Lower lobe of right lung (tissue), 2 donors: ENCODE measurements around the gene DCAF10. TPM values are rescaled to one million over a fixed set of nuclear protein-coding genes. Genes with fewer than 3 reads are reported as not detected.

Experiments used
- ATAC-seq, 2 donors: fragments of 200-7000 bp; cut with Tn5 transposase; one replicate each; pipeline ENCODE4 v1.9.1; 2020 to 2022; ENCODE audit warnings: mild to moderate bottlenecking in 2 of 2, moderate library complexity in 2 of 2
- DNase-seq: peaks from one replicate; pipeline ENCODE4 v3.0.0-alpha.2; 2020
- H3K27ac ChIP-seq: fragments of 200-600 bp; one replicate; pipeline ENCODE4 v1.8.0; 2022
- H3K27me3 ChIP-seq: fragments of 200-600 bp; one replicate; pipeline ENCODE4 v1.8.0; 2022; ENCODE audit warnings: low read depth
- H3K36me3 ChIP-seq: fragments of 200-600 bp; one replicate; pipeline ENCODE4 v1.8.0; 2022; ENCODE audit warnings: mild to moderate bottlenecking
- H3K4me1 ChIP-seq: fragments of 200-600 bp; one replicate; pipeline ENCODE4 v1.8.0; 2022
- H3K4me3 ChIP-seq: fragments of 200-600 bp; one replicate; pipeline ENCODE4 v1.8.0; 2022; ENCODE audit warnings: mild to moderate bottlenecking
- H3K9me3 ChIP-seq: fragments of 200-600 bp; one replicate; pipeline ENCODE4 v1.8.0; 2022
- CTCF ChIP-seq: fragments of 200-600 bp; IDR thresholded peaks from one replicate; pipeline ENCODE4 v1.8.0; 2022; ENCODE audit warnings: antibody characterized with exemption, mild to moderate bottlenecking
- intact Hi-C: fragments of 100-400 bp; cut with DNase I; formaldehyde crosslinking; loops from one replicate; pipeline ENCODE4 v1.11.0; 2022
- total RNA-seq: library from RNA; stranded (reverse); fragmentation: NEBNext Ultra II Directional; extraction: Animal tissue kit (Norgen Biotek cat#: 25700); gene quantifications from one replicate; pipeline ENCODE4 v1.2.1, GENCODE V29; 2021
- donor health status: DM: no; HTN: yes; CAD: no; lungs with severe emphysema.

The DCAF10 gene
- total RNA-seq, 1 donor from 2014 or later, result 24.1 TPM

GRCh38 chr9:37839496-37840461 lies 39.2 kb downstream of the DCAF10 start:
- Histone ChIP-seq H3K27me3 (no peaks in the 10 kb centered on the region), H3K4me1 (no peaks in the 10 kb centered on the region), H3K4me3 (no peak overlapping the region), H3K27ac (no peak overlapping the region), H3K36me3 (peaks cover 17% of the 10 kb centered on the region), H3K9me3 (no peaks in the 10 kb centered on the region)
- DNase-seq (no peak), ATAC-seq (no peak)
- intact Hi-C loops, result no loop called here
- no peak for TF ChIP-seq CTCF

GRCh38 chr9:37840560-37841194 lies 40.1 kb downstream of the DCAF10 start:
- TF ChIP-seq CTCF, result no peak
- no peak for ATAC-seq
- no peak for DNase-seq
- H3K4me3 ChIP-seq, result no peak overlapping the region
- no peaks in the 10 kb centered on the region for H3K9me3 ChIP-seq
- H3K4me1 ChIP-seq, result no peaks in the 10 kb centered on the region
- peaks cover 17% of the 10 kb centered on the region for H3K36me3 ChIP-seq
- no peaks in the 10 kb centered on the region for H3K27me3 ChIP-seq
- intact Hi-C loops, result no loop called here
- no peak overlapping the region for H3K27ac ChIP-seq

- TF ChIP-seq CTCF, result no peak
- Histone ChIP-seq H3K36me3 (peaks cover 24% of the 10 kb centered on the region), H3K27ac (no peak overlapping the region), H3K9me3 (no peaks in the 10 kb centered on the region), H3K4me1 (no peaks in the 10 kb centered on the region), H3K27me3 (no peaks in the 10 kb centered on the region), H3K4me3 (no peak overlapping the region)
- no peak for ATAC-seq
- intact Hi-C loops, result no loop called here
- no peak for DNase-seq
Measured at GRCh38 chr9:37852222-37852621, 51.6 kb downstream of the DCAF10 start.

GRCh38 chr9:37856551-37856950 lies 56.0 kb downstream of the DCAF10 start:
- no peak for DNase-seq
- peaks cover 59% of the 10 kb centered on the region for H3K36me3 ChIP-seq
- ATAC-seq, result no peak
- TF ChIP-seq CTCF, result no peak
- H3K4me3 ChIP-seq, result no peak overlapping the region
- no peaks in the 10 kb centered on the region for H3K4me1 ChIP-seq
- H3K9me3 ChIP-seq, result no peaks in the 10 kb centered on the region
- no peak overlapping the region for H3K27ac ChIP-seq
- intact Hi-C loops, result no loop called here
- no peaks in the 10 kb centered on the region for H3K27me3 ChIP-seq

- no peaks in the 10 kb centered on the region for H3K4me1 ChIP-seq
- intact Hi-C loops, result no loop called here
- H3K27ac ChIP-seq, result no peak overlapping the region
- peaks cover 76% of the 10 kb centered on the region for H3K36me3 ChIP-seq
- no peak for ATAC-seq
- H3K9me3 ChIP-seq, result no peaks in the 10 kb centered on the region
- DNase-seq, result no peak
- no peak overlapping the region for H3K4me3 ChIP-seq
- TF ChIP-seq CTCF, result no peak
- no peaks in the 10 kb centered on the region for H3K27me3 ChIP-seq
Measured at GRCh38 chr9:37859043-37859442, 58.4 kb downstream of the DCAF10 start.
